ENCODE results near the gene SIRPB1.

Gene SIRPB1

GRCh38 chr20:1637226-1637625, 17.4 kb upstream of the SIRPB1 start:
- DNase-seq (ENCODE audit: low read depth in 2 of 2) = no peak
- TF ChIP-seq CTCF (IDR thresholded peaks at IDR 0.05; ENCODE audit: low read depth, low read length) = no peak
- no peak overlapping the region for H3K4me3 ChIP-seq (replicated peaks in 1 of 2; ENCODE audit: low read depth in 2 of 2, low read length in 2 of 2)

- no peak overlapping the region for H3K4me3 ChIP-seq (replicated peaks in 1 of 2; ENCODE audit: low read depth in 2 of 2, low read length in 2 of 2)
- no peak for TF ChIP-seq CTCF (IDR thresholded peaks at IDR 0.05; ENCODE audit: low read depth, low read length)
- no peak for DNase-seq (ENCODE audit: low read depth in 2 of 2)
These were observed 16.8 kb upstream of the SIRPB1 start for GRCh38 chr20:1636621-1637020.

- H3K4me3 ChIP-seq (replicated peaks in 1 of 2; ENCODE audit: low read depth in 2 of 2, low read length in 2 of 2) = no peak overlapping the region
- TF ChIP-seq CTCF (IDR thresholded peaks at IDR 0.05; ENCODE audit: low read depth, low read length) = no peak
- no peak for DNase-seq (ENCODE audit: low read depth in 2 of 2)
These were observed 15.6 kb upstream of the SIRPB1 start for GRCh38 chr20:1635291-1635979.

GRCh38 chr20:1633535-1633934, 13.7 kb upstream of the SIRPB1 start:
- peak in 1 of 2 donors; percentile 2 for DNase-seq (ENCODE audit: low read depth in 2 of 2)
- TF ChIP-seq CTCF (IDR thresholded peaks at IDR 0.05; ENCODE audit: low read depth, low read length) = no peak
- no peak overlapping the region for H3K4me3 ChIP-seq (replicated peaks in 1 of 2; ENCODE audit: low read depth in 2 of 2, low read length in 2 of 2)

GRCh38 chr20:1632178-1632577, 12.4 kb upstream of the SIRPB1 start:
- no peak for DNase-seq (ENCODE audit: low read depth in 2 of 2)
- no peak overlapping the region for H3K4me3 ChIP-seq (replicated peaks in 1 of 2; ENCODE audit: low read depth in 2 of 2, low read length in 2 of 2)

GRCh38 chr20:1631309-1632151, 11.7 kb upstream of the SIRPB1 start:
- H3K4me3 ChIP-seq (replicated peaks in 1 of 2; ENCODE audit: low read depth in 2 of 2, low read length in 2 of 2) = no peak overlapping the region
- peak in 1 of 2 donors; percentile 25 for DNase-seq (ENCODE audit: low read depth in 2 of 2)
- TF ChIP-seq CTCF (IDR thresholded peaks at IDR 0.05; ENCODE audit: low read depth, low read length) = no peak

More at GRCh38 chr20:1632178-1632577, 12.4 kb upstream of the SIRPB1 start:
- TF ChIP-seq CTCF (IDR thresholded peaks at IDR 0.05; ENCODE audit: low read depth, low read length) = no peak
